Measurements from ENCODE around the gene ZNF410. TPM values are rescaled to one million over a fixed set of nuclear protein-coding genes. Genes with fewer than 3 reads are reported as not detected.

Gene ZNF410
- total RNA-seq, 1 experiment from 2014 or later: 21.0 TPM

GRCh38 chr14:73861073-73861472 is 25.6 kb upstream of the ZNF410 start:
- H3K27me3 Mint-ChIP-seq (ENCODE audit: low read depth): no peaks in the 10 kb centered on the region
- ATAC-seq: no peak
- H3K9me3 Mint-ChIP-seq: no peaks in the 10 kb centered on the region
- H3K27ac Mint-ChIP-seq: no peak overlapping the region
- peaks cover 32% of the 10 kb centered on the region for H3K36me3 Mint-ChIP-seq
- TF ChIP-seq FOXP1 (CRISPR knock-in tag; IDR thresholded peaks at IDR 0.05; ENCODE audit: borderline replicate concordance) (no peak), NR1H2 (CRISPR knock-in tag; IDR thresholded peaks at IDR 0.05) (no peak), ZNF532 (CRISPR knock-in tag; IDR thresholded peaks at IDR 0.05; ENCODE audit: borderline replicate concordance) (no peak), CREM (CRISPR knock-in tag; IDR thresholded peaks at IDR 0.05) (no peak), ETV6 (CRISPR knock-in tag; IDR thresholded peaks at IDR 0.05) (no peak), KAT7 (CRISPR knock-in tag; IDR thresholded peaks at IDR 0.05; ENCODE audit: borderline replicate concordance) (no peak), ZSCAN18 (CRISPR knock-in tag; IDR thresholded peaks at IDR 0.05) (no peak), JAZF1 (CRISPR knock-in tag; IDR thresholded peaks at IDR 0.05) (no peak), NFATC4 (CRISPR knock-in tag; IDR thresholded peaks at IDR 0.05) (no peak), USF1 (CRISPR knock-in tag; IDR thresholded peaks at IDR 0.05) (no peak), ZNF263 (CRISPR knock-in tag; IDR thresholded peaks at IDR 0.05; ENCODE audit: low read depth) (no peak), ZNF423 (CRISPR knock-in tag; IDR thresholded peaks at IDR 0.05) (no peak), ZNF281 (CRISPR knock-in tag; IDR thresholded peaks at IDR 0.05) (no peak), TEAD1 (CRISPR knock-in tag; IDR thresholded peaks at IDR 0.05) (no peak), HMGXB4 (CRISPR knock-in tag; IDR thresholded peaks at IDR 0.05) (no peak), FOXK1 (CRISPR knock-in tag; IDR thresholded peaks at IDR 0.05) (no peak), CREB1 (CRISPR knock-in tag; IDR thresholded peaks at IDR 0.05) (no peak), ZNF121 (CRISPR knock-in tag; IDR thresholded peaks at IDR 0.05) (no peak)
- ChIA-PET POLR2A (no interaction called here), CTCF (no interaction called here)
- no peaks in the 10 kb centered on the region for H3K4me1 Mint-ChIP-seq
- DNase-seq (ENCODE audit: low spot score): no peak
- no peak overlapping the region for H3K4me3 Mint-ChIP-seq

Data from WTC11 (cell line).